WTC11 (cell line): Measurements from ENCODE around the gene IL36RN. TPM values are rescaled to one million over a fixed set of nuclear protein-coding genes. Genes with fewer than 3 reads are reported as not detected.
"Not testable (repeated sequence)": the region's sequence is repeated elsewhere in the genome, so short reads cannot be mapped to it uniquely, and the experiment has no call there.

Experiments
- ATAC-seq: fragments of 200-7000 bp; cut with Tn5 transposase; 2 replicates; pipeline ENCODE4 v1.10.0; 2021; ENCODE audit warnings: mild to moderate bottlenecking, moderate library complexity
- CTCF ChIA-PET: fragments of 300-600 bp; sonication (Branson Sonifier 250); formaldehyde crosslinking; loops from one replicate; lab custom pipeline; 2021; ENCODE audit warnings: antibody characterized with exemption; lab: Charles Lee
- POLR2A ChIA-PET: fragments of 350-600 bp; sonication (Branson Sonifier 250); formaldehyde crosslinking; loops from one replicate; lab custom pipeline; 2021; ENCODE audit warnings: antibody characterized with exemption; lab: Charles Lee
- DNase-seq: peaks from one replicate; pipeline ENCODE4 v3.0.0; 2021; ENCODE audit warnings: low spot score
- H3K27ac Mint-ChIP-seq: 2 replicates; pipeline ENCODE4 v1.8.0; 2021; ENCODE audit warnings: mixed read lengths
- H3K27me3 Mint-ChIP-seq: 2 replicates; pipeline ENCODE4 v1.8.0; 2021; ENCODE audit warnings: low read depth, mild to moderate bottlenecking, moderate library complexity, mixed read lengths
- H3K36me3 Mint-ChIP-seq: 2 replicates; pipeline ENCODE4 v1.8.0; 2021; ENCODE audit warnings: mixed read lengths
- H3K4me1 Mint-ChIP-seq: 2 replicates; pipeline ENCODE4 v1.8.0; 2022; ENCODE audit warnings: mixed read lengths
- H3K4me3 Mint-ChIP-seq: 2 replicates; pipeline ENCODE4 v1.8.0; 2021; ENCODE audit warnings: mild to moderate bottlenecking, moderate library complexity, mixed read lengths
- H3K9me3 Mint-ChIP-seq: 2 replicates; pipeline ENCODE4 v1.8.0; 2021; ENCODE audit warnings: mixed read lengths
- CREM ChIP-seq: sonication (generic); formaldehyde crosslinking; IDR thresholded peaks from 2 replicates; pipeline ENCODE4 v1.8.1; 2022; ENCODE audit warnings: mild to moderate bottlenecking, missing genetic modification reagents, moderate library complexity
- FOXJ3 ChIP-seq: sonication (generic); formaldehyde crosslinking; IDR thresholded peaks from 2 replicates; pipeline ENCODE4 v1.9.0; 2021; ENCODE audit warnings: missing genetic modification reagents, mild to moderate bottlenecking, borderline replicate concordance
- GRHL2 ChIP-seq: fragments of 250-450 bp; sonication (Bioruptor Pico); IDR thresholded peaks from 2 replicates; pipeline ENCODE4 v1.8.0; 2022; ENCODE audit warnings: mild to moderate bottlenecking, moderate library complexity; ENCODE audit not compliant: insufficient replicate concordance, severe bottlenecking
- KAT7 ChIP-seq: sonication (generic); formaldehyde crosslinking; IDR thresholded peaks from 2 replicates; pipeline ENCODE4 v1.8.1; 2023; ENCODE audit warnings: missing genetic modification reagents, mild to moderate bottlenecking, borderline replicate concordance
- MXD4 ChIP-seq: fragments of 250-450 bp; sonication (Bioruptor Pico); IDR thresholded peaks from 2 replicates; pipeline ENCODE4 v1.8.0; 2021; ENCODE audit warnings: mild to moderate bottlenecking, moderate library complexity, borderline replicate concordance
- RELA ChIP-seq: sonication (generic); formaldehyde crosslinking; IDR thresholded peaks from 2 replicates; pipeline ENCODE4 v1.8.1; 2022; ENCODE audit warnings: missing genetic modification reagents, mild to moderate bottlenecking, borderline replicate concordance
- SMAD4 ChIP-seq: sonication (generic); formaldehyde crosslinking; IDR thresholded peaks from 2 replicates; pipeline ENCODE4 v1.8.0; 2022; ENCODE audit warnings: mild to moderate bottlenecking, missing genetic modification reagents
- TEAD1 ChIP-seq: sonication (generic); formaldehyde crosslinking; IDR thresholded peaks from 2 replicates; pipeline ENCODE4 v1.8.0; 2022; ENCODE audit warnings: mild to moderate bottlenecking, missing genetic modification reagents
- ZBTB21 ChIP-seq: sonication (generic); formaldehyde crosslinking; IDR thresholded peaks from 2 replicates; pipeline ENCODE4 v1.8.1; 2023; ENCODE audit warnings: mild to moderate bottlenecking, missing genetic modification reagents, borderline replicate concordance
- ZMAT4 ChIP-seq: fragments of 250-450 bp; sonication (Bioruptor Pico); IDR thresholded peaks from 2 replicates; pipeline ENCODE4 v1.9.0; 2021; ENCODE audit warnings: mild to moderate bottlenecking
- total RNA-seq: library from RNA; stranded (reverse); gene quantifications from 3 replicates; pipeline ENCODE4 v1.2.3, GENCODE V29; 2021
- TF ChIP-seq, protein P1 (sequence below): sonication (generic); formaldehyde crosslinking; IDR thresholded peaks from 2 replicates; pipeline ENCODE4 v1.8.0; 2022; ENCODE audit warnings: mild to moderate bottlenecking, missing genetic modification reagents
- TF ChIP-seq, protein P2 (sequence below): fragments of 200-600 bp; IDR thresholded peaks from 2 replicates; pipeline ENCODE4 v1.8.0; 2022; ENCODE audit warnings: antibody characterized with exemption
- TF ChIP-seq, protein P3 (sequence below): sonication (generic); formaldehyde crosslinking; IDR thresholded peaks from 2 replicates; pipeline ENCODE4 v1.8.0; 2022; ENCODE audit warnings: mild to moderate bottlenecking, missing genetic modification reagents
- TF ChIP-seq, protein P4 (sequence below): sonication (generic); formaldehyde crosslinking; IDR thresholded peaks from 2 replicates; pipeline ENCODE4 v1.8.0; 2023; ENCODE audit warnings: mild to moderate bottlenecking, missing genetic modification reagents
- TF ChIP-seq, protein P5 (sequence below): sonication (generic); formaldehyde crosslinking; IDR thresholded peaks from 2 replicates; pipeline ENCODE4 v1.8.1; 2022; ENCODE audit warnings: mild to moderate bottlenecking, missing genetic modification reagents, moderate library complexity, borderline replicate concordance
- TF ChIP-seq, protein P6 (sequence below): fragments of 250-450 bp; sonication (Bioruptor Pico); IDR thresholded peaks from 2 replicates; pipeline ENCODE4 v1.9.0; 2021; ENCODE audit warnings: mild to moderate bottlenecking

IL36RN gene
- total RNA-seq, 1 experiment from 2014 or later: not detected

DNA sequence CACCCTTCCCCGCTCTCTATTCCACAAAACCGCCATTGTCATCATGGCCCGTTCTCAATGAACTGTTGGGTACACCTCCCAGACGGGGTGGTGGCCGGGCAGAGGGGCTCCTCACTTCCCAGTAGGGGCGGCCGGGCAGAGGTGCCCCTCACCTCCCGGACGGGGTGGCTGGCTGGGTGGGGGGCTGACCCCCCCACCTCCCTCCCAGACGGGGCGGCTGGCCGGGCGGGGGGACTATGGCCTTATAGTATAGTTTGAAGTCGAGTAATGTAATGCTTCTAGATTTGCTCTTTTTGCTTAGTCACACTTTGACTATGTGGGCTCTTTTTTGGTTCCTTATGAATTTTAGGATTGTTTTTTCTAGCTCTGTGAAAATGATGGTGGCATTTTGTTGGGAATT, 37.3 kb downstream of the IL36RN start:
- H3K36me3 Mint-ChIP-seq, H3K4me1 Mint-ChIP-seq, CTCF ChIA-PET, DNase-seq, H3K4me3 Mint-ChIP-seq, ATAC-seq, POLR2A ChIA-PET, H3K27ac Mint-ChIP-seq: not testable (repeated sequence)
- H3K9me3 Mint-ChIP-seq: peaks cover 42% of the 10 kb centered on the region
- peaks cover 16% of the 10 kb centered on the region for H3K27me3 Mint-ChIP-seq

DNA sequence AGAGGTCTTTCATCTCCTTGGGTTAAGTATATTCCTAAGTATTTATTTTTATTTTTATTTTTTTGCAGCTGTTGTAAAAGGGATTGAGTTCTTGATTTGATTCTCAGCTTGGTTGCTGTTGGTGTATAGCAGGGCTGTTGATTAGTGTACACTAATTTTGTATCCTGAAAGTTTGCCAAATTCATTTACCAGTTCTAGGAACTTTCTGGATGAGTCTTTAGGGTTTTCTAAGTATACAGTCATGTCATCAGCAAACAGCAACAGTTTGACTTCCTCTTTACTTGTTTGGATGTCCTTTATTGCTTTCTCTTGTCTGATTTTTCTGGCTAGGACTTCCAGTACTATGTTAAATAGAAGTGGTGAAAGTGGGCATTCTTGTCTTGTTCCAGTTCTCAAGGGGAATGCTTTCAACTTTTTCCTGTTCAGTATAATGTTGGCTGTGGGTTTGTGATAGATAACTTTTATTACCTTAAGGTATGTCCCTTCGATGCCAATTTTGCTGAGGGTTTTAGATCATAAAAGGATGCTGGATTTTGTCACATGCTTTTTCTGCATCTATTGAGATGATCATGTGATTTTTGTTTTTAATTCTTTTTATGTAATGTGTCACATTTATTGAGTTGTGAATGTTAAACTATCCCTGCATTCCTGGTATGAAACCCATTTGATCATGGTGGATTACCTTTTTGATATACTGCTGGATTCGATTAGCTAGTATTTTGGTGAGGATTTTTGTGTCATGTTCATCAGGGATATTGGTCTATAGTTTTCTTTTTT, 38.0 kb downstream of the IL36RN start:
- ATAC-seq, H3K4me3 Mint-ChIP-seq, H3K36me3 Mint-ChIP-seq, POLR2A ChIA-PET, DNase-seq, CTCF ChIA-PET, H3K4me1 Mint-ChIP-seq, H3K27ac Mint-ChIP-seq: not testable (repeated sequence)
- Mint-ChIP-seq H3K27me3 (peaks cover 16% of the 10 kb centered on the region), H3K9me3 (peaks cover 42% of the 10 kb centered on the region)

DNA sequence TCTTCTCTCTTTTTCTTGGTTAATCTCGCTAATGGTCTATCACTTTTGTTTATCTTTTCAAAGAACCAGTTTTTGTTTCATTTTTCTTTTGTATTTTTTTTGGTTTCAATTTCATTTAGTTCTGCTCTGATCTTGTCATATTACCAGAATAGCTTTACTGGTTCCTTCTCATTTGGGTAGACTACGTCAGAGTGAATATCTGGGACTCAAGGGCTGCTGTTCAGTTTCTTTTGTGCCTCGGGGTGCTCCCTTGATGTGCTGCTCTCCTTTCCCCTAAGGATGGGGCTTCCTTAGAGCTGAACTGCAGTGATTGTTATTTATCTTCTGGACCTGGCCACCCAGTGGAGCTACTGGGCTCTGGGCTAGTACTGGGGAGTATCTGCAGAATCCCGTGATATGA, 39.0 kb downstream of the IL36RN start:
- DNase-seq: no peak
- Mint-ChIP-seq H3K36me3 (peaks cover 2% of the 10 kb centered on the region), H3K9me3 (peaks cover 52% of the 10 kb centered on the region), H3K27ac (no peak overlapping the region), H3K27me3 (peaks cover 14% of the 10 kb centered on the region), H3K4me1 (no peaks in the 10 kb centered on the region)
- ChIA-PET CTCF (interaction anchor here (1.3 kb wide), 1 partner anchor 18 kb away, joined by 5 read pairs; no protein-coding TSS in a partner anchor), POLR2A (no interaction called here)
- ATAC-seq: no peak
- no peak for TF ChIP-seq GRHL2
- TF ChIP-seq, all 79 proteins: peak for 0
- no peak overlapping the region for H3K4me3 Mint-ChIP-seq

GRCh38 chr2:113098532-113098931, 39.5 kb downstream of the IL36RN start:
- ATAC-seq (no peak), DNase-seq (no peak)
- Mint-ChIP-seq H3K9me3 (peaks cover 56% of the 10 kb centered on the region), H3K27me3 (peaks cover 17% of the 10 kb centered on the region), H3K36me3 (peaks cover 2% of the 10 kb centered on the region), H3K4me1 (no peaks in the 10 kb centered on the region), H3K4me3 (no peak overlapping the region), H3K27ac (no peak overlapping the region)
- CTCF ChIA-PET: interaction anchor here (1.3 kb wide), 1 partner anchor 18 kb away, joined by 5 read pairs; no protein-coding TSS in a partner anchor
- POLR2A ChIA-PET: no interaction called here
- TF ChIP-seq KAT7 (CRISPR knock-in tag) (no peak), MXD4 (CRISPR knock-in tag) (no peak), RELA (CRISPR knock-in tag) (no peak), SMAD4 (CRISPR knock-in tag) (no peak), TEAD1 (CRISPR knock-in tag) (no peak), CREM (CRISPR knock-in tag) (no peak), ZMAT4 (CRISPR knock-in tag) (no peak), ZBTB21 (CRISPR knock-in tag) (no peak), FOXJ3 (CRISPR knock-in tag) (no peak)
- TF ChIP-seq, protein P1, sequence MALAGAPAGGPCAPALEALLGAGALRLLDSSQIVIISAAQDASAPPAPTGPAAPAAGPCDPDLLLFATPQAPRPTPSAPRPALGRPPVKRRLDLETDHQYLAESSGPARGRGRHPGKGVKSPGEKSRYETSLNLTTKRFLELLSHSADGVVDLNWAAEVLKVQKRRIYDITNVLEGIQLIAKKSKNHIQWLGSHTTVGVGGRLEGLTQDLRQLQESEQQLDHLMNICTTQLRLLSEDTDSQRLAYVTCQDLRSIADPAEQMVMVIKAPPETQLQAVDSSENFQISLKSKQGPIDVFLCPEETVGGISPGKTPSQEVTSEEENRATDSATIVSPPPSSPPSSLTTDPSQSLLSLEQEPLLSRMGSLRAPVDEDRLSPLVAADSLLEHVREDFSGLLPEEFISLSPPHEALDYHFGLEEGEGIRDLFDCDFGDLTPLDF (CRISPR knock-in tag): no peak
- TF ChIP-seq, protein P2, sequence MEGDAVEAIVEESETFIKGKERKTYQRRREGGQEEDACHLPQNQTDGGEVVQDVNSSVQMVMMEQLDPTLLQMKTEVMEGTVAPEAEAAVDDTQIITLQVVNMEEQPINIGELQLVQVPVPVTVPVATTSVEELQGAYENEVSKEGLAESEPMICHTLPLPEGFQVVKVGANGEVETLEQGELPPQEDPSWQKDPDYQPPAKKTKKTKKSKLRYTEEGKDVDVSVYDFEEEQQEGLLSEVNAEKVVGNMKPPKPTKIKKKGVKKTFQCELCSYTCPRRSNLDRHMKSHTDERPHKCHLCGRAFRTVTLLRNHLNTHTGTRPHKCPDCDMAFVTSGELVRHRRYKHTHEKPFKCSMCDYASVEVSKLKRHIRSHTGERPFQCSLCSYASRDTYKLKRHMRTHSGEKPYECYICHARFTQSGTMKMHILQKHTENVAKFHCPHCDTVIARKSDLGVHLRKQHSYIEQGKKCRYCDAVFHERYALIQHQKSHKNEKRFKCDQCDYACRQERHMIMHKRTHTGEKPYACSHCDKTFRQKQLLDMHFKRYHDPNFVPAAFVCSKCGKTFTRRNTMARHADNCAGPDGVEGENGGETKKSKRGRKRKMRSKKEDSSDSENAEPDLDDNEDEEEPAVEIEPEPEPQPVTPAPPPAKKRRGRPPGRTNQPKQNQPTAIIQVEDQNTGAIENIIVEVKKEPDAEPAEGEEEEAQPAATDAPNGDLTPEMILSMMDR: no peak
- TF ChIP-seq, protein P3, sequence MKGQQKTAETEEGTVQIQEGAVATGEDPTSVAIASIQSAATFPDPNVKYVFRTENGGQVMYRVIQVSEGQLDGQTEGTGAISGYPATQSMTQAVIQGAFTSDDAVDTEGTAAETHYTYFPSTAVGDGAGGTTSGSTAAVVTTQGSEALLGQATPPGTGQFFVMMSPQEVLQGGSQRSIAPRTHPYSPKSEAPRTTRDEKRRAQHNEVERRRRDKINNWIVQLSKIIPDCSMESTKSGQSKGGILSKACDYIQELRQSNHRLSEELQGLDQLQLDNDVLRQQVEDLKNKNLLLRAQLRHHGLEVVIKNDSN: no peak
- TF ChIP-seq, protein P4, sequence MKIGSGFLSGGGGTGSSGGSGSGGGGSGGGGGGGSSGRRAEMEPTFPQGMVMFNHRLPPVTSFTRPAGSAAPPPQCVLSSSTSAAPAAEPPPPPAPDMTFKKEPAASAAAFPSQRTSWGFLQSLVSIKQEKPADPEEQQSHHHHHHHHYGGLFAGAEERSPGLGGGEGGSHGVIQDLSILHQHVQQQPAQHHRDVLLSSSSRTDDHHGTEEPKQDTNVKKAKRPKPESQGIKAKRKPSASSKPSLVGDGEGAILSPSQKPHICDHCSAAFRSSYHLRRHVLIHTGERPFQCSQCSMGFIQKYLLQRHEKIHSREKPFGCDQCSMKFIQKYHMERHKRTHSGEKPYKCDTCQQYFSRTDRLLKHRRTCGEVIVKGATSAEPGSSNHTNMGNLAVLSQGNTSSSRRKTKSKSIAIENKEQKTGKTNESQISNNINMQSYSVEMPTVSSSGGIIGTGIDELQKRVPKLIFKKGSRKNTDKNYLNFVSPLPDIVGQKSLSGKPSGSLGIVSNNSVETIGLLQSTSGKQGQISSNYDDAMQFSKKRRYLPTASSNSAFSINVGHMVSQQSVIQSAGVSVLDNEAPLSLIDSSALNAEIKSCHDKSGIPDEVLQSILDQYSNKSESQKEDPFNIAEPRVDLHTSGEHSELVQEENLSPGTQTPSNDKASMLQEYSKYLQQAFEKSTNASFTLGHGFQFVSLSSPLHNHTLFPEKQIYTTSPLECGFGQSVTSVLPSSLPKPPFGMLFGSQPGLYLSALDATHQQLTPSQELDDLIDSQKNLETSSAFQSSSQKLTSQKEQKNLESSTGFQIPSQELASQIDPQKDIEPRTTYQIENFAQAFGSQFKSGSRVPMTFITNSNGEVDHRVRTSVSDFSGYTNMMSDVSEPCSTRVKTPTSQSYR (CRISPR knock-in tag): no peak
- TF ChIP-seq, protein P5, sequence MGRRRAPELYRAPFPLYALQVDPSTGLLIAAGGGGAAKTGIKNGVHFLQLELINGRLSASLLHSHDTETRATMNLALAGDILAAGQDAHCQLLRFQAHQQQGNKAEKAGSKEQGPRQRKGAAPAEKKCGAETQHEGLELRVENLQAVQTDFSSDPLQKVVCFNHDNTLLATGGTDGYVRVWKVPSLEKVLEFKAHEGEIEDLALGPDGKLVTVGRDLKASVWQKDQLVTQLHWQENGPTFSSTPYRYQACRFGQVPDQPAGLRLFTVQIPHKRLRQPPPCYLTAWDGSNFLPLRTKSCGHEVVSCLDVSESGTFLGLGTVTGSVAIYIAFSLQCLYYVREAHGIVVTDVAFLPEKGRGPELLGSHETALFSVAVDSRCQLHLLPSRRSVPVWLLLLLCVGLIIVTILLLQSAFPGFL (CRISPR knock-in tag): no peak
- TF ChIP-seq, protein P6, sequence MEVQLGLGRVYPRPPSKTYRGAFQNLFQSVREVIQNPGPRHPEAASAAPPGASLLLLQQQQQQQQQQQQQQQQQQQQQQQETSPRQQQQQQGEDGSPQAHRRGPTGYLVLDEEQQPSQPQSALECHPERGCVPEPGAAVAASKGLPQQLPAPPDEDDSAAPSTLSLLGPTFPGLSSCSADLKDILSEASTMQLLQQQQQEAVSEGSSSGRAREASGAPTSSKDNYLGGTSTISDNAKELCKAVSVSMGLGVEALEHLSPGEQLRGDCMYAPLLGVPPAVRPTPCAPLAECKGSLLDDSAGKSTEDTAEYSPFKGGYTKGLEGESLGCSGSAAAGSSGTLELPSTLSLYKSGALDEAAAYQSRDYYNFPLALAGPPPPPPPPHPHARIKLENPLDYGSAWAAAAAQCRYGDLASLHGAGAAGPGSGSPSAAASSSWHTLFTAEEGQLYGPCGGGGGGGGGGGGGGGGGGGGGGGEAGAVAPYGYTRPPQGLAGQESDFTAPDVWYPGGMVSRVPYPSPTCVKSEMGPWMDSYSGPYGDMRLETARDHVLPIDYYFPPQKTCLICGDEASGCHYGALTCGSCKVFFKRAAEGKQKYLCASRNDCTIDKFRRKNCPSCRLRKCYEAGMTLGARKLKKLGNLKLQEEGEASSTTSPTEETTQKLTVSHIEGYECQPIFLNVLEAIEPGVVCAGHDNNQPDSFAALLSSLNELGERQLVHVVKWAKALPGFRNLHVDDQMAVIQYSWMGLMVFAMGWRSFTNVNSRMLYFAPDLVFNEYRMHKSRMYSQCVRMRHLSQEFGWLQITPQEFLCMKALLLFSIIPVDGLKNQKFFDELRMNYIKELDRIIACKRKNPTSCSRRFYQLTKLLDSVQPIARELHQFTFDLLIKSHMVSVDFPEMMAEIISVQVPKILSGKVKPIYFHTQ (CRISPR knock-in tag): no peak
